Activated CD8-positive, alpha-beta memory T cell treated with anti-CD3 and anti-CD28 coated beads, Interleukin-2, amount 50 U/mL, for 1 hour (primary cell): ENCODE data around the gene OR8B12.
"Not testable (repeated sequence)": the region's sequence is repeated elsewhere in the genome, so short reads cannot be mapped to it uniquely, and the experiment has no call there.

Experiments used
- DNase-seq: peaks from one replicate; pipeline ENCODE4 v3.0.0-alpha.2; 2020; ENCODE audit errors: extremely low read depth

The OR8B12 gene

DNA sequence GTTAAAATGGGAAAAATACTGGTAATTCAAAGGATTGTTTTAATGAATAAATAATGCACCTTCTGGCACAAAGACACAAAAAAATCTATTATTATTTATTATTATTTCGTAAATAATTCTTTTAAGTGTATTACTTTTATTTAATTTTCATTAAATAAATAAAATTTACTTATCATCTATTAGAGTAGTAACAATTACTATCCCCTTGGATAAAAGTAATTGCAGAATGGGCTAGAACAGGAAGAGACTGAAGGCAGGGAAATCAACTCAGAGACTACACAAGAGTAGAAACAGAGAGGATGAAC lies 23.0 kb downstream of the OR8B12 start:
- DNase-seq = no peak

DNA sequence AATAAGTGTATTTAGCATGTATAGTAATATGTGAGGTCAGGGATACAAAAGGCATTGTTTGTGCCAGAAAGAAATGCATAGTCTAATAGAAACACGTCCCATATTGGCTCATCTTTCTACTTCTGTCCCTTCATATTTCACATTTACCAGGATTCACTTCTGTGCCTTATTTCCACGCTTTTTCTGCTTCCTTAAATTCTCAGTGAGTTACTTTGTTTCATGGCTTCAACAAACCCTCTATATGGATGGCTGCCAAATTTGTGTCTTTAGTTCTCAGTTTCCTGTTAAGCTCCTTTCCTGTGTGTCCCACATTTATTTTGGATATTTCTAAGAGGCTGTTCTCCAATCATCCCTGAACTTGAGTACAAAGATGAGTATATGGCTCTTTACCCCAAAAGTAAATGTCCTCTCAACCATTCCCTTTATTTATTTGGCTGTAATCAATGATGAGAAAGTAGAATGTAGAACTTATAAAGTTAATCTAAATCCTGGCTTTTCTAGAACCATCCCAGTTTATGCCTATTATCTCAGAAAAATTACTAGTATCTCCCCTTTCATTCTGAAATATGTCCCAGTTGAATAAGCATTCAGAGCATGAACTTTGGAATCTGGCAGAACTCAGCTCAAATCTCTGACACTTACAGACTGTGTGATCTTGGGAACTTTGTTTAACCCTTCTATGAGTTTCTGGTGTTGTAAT lies 23.5 kb downstream of the OR8B12 start:
- no peak for DNase-seq

- no peak for DNase-seq
Observed at GRCh38 chr11:124518989-124519451, 24.4 kb downstream of the OR8B12 start.

GRCh38 chr11:124517314-124517713 lies 26.1 kb downstream of the OR8B12 start:
- no peak for DNase-seq

DNA sequence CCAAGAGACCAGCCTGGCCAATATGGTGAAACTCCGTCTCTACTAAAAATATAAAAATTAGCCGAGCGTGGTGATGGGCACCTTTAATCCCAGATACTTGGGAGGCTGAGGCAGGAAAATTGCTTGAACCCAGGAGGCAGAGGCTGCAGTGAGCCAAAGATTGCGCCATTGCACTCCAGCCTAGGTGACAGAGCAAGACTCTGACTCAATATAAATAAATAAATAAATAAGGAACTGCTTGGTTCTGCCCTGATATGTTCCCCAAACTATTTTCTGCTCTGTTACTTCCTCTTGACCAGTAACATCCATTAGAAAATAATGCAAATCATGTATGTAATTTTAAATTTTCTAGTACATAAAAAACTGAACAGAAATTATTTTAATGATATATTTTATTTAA lies 28.8 kb downstream of the OR8B12 start:
- DNase-seq = not testable (repeated sequence)

- DNase-seq = no peak
Observed at GRCh38 chr11:124514131-124514530, 29.3 kb downstream of the OR8B12 start.

- DNase-seq = no peak
Observed at GRCh38 chr11:124511745-124512144, 31.7 kb downstream of the OR8B12 start.

- DNase-seq = no peak
Observed at GRCh38 chr11:124510279-124510678, 33.2 kb downstream of the OR8B12 start.

- no peak for DNase-seq
Observed at GRCh38 chr11:124499711-124500110, 43.7 kb downstream of the OR8B12 start.

DNA sequence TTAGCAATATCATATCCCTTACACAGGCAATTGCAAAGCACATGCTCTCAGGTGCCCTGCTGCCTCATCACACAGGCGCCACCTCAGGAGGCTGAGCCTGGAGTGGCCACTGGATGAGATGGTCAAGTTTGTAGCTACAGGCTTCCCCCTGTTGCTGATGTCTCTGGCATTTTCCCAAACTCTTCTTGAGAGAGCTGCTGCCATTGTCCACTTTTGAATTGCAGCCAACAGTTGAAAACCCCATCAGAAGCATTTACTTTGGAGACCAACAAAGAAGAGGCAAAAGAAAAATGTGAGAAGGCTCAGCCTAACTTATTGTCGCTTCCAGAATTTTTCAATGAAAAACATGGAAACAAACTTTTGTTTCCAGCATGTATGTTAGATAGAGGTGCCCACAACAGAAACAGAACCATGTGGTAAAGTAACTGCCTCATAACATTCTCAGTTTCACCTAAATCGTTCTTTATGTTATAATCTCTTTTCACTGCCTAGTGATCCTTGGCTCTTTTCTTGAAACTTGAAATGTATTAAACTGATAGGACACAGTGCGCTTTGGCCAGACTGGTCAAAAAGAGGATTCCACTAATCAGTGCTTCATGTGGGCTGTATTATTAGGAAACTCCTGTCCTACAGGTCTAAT lies 50.3 kb downstream of the OR8B12 start:
- DNase-seq = no peak
